ENCODE results near the gene PTPRCAP.
"Not testable (repeated sequence)": the region's sequence is repeated elsewhere in the genome, so short reads cannot be mapped to it uniquely, and the experiment has no call there.

Gene PTPRCAP, protein sequence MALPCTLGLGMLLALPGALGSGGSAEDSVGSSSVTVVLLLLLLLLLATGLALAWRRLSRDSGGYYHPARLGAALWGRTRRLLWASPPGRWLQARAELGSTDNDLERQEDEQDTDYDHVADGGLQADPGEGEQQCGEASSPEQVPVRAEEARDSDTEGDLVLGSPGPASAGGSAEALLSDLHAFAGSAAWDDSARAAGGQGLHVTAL

GRCh38 chr11:67437082-67437808 lies at the start of gene PTPRCAP:
Gene PTPRCAP (minus strand): TSS chr11:67437682. CDS start chr11:67437619, 63 bp downstream.
- DNase-seq = no peak

GRCh38 chr11:67486481-67487195 lies 49.2 kb upstream of the PTPRCAP start:
- no peak for DNase-seq

DNA sequence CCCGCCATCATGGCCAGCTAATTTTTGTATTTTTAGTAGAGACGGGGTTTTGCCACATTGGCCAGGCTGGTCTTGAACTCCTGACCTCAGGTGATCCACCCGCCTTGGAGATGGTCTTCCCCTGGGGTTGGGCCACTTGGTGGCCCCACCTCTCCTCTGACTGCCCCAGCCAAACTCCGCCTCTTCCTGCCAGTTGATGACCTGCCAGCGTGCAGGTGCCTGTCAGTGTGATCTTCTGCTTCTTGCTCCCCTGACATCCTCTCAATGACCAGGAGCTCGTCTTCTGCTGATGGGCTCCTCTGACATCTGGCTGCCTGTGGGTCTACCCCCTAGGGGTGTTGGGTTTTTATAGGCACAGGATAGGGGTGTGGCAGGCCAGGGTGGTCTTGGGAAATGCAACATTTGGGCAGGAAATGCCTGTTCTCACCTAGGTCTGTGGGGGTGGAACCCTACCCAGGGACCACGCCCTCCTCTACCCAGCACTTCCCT lies 48.4 kb upstream of the PTPRCAP start:
- not testable (repeated sequence) for DNase-seq

- DNase-seq = no peak
These were observed 47.4 kb upstream of the PTPRCAP start for GRCh38 chr11:67484847-67485311.

DNA sequence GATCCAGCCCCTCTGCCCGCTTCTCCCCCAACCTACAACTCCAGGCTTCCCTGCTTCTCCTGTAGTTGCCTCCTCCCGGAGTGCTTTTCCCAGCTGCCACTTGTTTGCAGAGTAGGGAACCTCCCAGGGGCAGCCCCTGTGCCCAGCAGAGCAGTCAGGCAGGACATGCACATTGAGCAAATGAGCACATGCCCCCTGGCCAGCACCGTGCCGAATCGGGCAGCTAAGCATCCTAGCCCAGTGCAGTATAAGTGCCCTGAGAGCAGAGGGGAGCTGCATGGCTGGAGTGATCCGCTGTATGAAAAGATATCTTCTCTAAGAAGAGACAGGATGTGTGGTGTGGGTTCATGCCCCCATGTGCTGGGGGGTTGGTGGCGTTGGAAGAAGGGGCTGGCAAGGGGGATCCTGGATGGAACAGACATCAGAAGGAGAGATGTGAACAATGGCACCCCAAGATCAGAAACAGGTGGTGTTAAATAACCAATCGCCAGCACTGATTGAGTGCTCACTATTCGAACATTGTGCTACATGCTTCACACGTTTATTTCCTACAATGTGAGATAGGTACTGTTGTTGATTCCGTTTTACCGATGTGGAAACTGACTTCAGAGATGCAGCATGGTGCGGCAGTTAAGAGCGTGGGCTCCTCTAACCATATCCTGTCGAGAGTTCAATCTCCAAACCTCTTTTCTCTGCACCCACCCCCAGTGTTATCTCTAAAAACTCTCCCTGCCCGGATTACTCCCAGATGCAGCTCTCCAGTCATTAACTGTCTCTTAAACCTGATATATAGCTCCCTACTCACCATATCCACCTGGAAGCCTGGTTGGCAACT lies 46.6 kb upstream of the PTPRCAP start:
- no peak for DNase-seq

DNA sequence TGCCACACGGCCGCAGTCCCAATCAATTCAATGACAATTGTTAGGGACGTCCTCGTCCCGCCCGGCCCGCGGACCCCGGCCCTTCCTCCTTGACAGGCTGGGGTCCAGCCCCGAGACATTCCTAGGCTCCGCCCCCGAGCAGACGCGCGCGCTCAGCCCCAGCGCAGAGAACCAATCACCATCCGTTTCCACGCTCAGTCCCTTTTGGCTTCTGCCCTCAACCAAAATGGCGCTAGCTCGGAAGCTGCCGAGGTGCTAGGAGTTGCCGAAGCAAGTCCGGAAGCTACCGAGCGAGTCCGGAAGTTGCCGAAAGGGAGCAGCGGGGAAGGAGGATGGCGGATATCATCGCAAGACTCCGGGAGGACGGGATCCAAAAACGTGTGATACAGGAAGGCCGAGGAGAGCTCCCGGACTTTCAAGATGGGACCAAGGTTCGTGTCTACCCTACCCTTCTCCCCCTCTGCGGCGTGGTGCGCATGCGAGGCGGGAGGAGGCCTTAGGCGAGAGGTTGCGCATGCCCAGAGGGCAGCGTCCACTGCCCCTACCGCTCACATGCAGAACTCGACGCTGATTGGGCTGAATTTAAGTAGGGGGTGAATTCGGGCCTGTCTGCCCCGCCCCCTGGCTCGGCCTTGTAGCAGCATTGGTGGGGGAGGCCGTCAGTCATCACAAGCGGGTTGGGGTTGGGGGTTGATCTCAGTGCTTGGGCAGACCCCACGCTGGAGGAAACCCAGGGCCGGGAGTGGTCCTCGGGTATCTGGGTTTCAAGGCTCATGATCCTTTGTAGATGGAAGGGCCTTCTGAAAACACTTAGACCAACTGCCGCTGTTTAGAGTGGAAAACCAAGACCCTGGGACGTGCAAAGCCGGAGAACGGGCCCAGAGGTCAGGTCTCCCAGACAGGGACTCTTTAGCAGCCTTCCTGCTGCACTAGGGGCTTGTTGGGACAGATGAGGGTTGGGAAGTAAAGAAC lies 45.6 kb upstream of the PTPRCAP start, which contains the start of gene AIP:
TSS of gene AIP (plus strand) at position 200 of the 972 bp plus-strand sequence. CDS start at position 333, 133 bp downstream.
- DNase-seq = peak; percentile 97

DNA sequence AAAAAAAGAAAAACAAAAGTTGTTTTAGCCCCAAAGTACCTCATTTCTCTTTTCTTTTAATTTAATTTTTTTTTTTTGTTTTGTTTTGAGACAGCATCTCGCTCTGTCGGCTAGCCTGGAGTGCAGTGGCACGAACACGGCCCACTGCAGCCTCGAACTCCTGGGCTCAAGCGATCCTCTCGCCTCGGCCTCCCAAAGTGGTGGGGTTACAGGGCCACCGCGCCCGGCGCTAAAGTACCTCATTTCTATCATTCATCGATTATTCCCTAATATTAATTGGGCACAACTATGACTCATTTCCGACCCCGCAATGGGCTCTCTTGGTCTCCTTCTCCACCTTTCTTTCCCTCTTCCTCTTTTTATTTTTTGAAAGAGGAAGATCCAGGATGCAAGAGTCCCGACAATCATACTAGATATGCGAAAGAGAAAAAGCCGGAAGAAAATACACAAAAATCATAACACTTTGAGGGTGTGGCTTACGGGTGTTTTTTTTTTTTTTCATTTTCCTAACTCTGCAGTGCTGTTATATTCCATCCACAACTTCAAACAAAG lies 44.9 kb upstream of the PTPRCAP start:
- no peak for DNase-seq

DNA sequence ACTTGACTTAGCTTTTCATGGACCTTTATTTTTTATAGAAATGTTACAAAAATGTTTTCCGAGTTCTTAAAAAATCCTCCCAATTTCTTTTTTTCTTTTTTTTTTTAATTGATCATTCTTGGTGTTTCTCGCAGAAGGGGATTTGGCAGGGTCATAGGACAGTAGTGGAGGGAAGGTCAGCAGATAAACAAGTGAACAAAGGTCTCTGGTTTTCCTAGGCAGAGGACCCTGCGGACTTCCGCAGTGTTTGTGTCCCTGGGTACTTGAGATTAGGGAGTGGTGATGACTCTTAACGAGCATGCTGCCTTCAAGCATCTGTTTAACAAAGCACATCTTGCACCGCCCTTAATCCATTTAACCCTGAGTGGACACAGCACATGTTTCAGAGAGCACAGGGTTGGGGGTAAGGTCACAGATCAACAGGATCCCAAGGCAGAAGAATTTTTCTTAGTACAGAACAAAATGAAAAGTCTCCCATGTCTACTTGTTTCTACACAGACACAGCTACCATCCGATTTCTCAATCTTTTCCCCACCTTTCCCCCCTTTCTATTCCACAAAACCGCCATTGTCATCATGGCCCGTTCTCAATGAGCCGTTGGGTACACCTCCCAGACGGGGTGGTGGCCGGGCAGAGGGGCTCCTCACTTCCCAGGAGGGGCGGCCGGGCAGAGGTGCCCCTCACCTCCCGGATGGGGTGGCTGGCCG lies 40.0 kb upstream of the PTPRCAP start:
- DNase-seq = not testable (repeated sequence)

DNA sequence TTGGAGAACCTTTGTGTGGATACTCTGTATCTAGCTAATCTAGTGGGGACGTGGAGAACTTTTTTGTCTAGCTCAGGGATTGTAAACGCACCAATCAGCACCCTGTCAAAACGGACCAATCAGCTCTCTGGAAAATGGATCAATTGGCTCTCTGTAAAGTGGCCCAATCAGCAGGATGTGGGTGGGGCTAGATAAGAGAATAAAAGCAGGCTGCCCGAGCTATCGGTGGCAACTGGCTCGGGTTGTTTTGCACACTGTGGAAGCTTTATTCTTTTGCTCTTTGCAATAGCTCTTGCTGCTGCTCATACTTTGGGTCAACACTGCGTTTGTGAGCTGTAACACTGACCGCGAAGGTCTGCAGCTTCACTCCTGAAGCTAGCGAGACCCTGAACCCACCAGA lies 39.2 kb upstream of the PTPRCAP start:
- DNase-seq = not testable (repeated sequence)

GRCh38 chr11:67472882-67473281 lies 35.4 kb upstream of the PTPRCAP start:
- DNase-seq = no peak

DNA sequence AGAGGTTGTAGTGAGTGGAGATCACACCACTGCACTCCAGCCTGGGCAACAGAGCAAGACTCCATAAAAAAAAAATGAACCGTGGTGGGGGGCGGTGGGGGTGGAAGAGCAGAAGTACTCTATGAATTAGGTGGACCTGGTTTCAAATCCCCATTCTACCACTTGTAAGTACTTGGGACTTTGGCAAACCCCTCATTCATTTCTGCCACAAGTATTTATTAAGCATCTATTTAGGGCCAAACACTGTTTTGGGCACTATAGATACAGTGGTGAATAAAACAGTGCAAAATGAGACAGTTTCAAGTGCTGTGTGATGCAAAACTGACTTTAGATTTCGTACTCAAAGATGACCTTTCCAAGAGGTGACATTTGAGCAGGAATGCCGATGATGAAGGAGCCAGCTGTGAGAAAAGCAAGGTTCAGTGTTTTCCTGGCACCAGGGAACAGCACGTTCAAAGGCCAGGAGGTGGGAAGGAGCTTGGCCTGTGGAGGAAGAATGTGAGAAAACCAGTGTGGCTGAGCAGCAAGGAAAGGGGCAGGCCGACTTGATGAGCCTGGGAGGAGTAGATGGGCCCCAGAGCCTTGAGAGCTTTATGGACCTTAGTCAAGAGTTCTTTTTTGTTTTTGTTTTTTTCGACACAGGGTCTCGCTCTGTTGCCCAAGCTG lies 33.0 kb upstream of the PTPRCAP start:
- no peak for DNase-seq

DNA sequence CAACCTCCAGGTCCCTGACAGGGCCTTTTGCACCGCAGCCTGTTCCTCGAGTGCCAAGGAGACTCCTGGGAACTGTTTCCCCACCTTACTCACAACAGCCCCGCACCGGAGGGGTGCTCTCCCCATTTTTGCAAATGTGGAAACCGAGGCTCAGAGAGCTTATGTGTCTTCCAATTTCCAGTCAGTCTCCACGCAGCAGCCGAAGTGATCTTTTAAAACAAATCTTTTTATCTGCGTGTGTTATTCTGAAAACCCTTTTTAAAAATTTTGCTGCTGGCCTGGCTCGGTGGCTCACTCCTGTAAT lies 32.0 kb upstream of the PTPRCAP start:
- DNase-seq = no peak

- peak; percentile 78 for DNase-seq
These were observed 31.5 kb upstream of the PTPRCAP start, which contains the start of gene TMEM134 for GRCh38 chr11:67468759-67469507. Gene TMEM134 (minus strand): TSS chr11:67469251. CDS start chr11:67469192, 59 bp downstream.

- no peak for DNase-seq
These were observed 30.9 kb upstream of the PTPRCAP start for GRCh38 chr11:67468456-67468758.

DNA sequence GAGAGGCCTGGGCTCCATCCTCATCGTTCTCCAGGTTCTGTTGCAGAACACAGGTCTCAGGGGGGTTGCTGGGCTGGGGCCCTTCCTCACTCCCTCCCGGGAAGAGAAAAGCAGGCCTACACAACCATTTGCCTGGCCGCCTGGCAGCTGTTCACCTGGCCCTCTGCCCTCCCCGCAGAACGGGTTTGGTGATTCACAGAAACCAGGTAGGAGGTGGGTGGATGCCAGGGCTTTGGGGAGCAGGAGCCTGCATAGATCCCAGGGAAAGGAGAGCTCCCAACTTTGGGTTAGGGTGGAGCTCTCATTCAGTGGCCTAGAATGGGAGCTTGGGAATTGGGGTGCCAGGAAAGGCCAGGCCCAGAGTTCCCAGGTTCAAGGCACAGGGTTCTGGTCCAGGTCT lies 30.6 kb upstream of the PTPRCAP start:
- no peak for DNase-seq

- DNase-seq = no peak
These were observed 29.7 kb upstream of the PTPRCAP start for GRCh38 chr11:67466962-67467771.

DNA sequence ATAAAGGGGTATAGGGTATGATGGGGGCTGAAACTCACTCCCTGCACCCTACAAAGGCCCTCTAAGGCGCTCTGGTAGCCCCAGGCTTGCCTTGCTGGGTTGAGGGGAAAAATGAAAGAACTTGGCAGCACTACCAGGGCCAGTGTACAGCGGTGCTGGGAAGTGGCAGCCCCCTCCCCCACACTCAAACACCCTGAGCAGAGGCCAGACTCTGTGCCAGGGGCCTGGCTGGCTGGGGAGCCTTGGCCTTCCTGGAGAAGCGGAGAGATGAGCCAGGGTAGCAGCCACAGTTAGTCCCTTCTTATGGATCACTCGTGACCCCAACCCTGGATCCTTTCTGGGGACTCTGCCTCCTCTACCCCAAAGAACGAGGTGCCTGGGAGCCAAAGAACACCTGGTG lies 28.9 kb upstream of the PTPRCAP start:
- DNase-seq = no peak

GRCh38 chr11:67465530-67465929 lies 28.0 kb upstream of the PTPRCAP start:
- not testable (repeated sequence) for DNase-seq

DNA sequence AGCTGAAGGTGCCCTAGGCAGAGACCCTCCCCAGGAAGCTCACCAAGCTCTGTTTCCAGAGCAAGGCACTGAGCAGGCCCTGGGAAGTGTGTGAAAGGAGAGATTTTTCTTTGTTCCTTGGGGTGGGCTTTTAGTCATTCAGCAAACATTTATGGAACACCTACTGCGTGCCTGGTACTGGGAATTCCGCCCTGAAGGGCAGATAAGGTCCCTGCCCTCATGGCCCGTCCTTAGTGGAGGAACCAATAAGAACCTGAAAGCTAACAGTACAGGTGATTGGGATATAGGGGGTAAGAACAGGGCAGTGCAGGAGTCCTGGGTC lies 27.7 kb upstream of the PTPRCAP start:
- no peak for DNase-seq
